Tibial nerve (tissue), 4 donors: Measurements from ENCODE around the gene SLC39A9.

Experiments
- EP300 ChIP-seq, 2 donors: sonication (generic); formaldehyde crosslinking; IDR thresholded peaks; one replicate each; pipeline ENCODE4 v1.6.1; 2017; ENCODE audit warnings: antibody characterized with exemption in 2 of 2, mild to moderate bottlenecking in 1 of 2
- POLR2A ChIP-seq, 2 donors: fragments of 450-650 bp; IDR thresholded peaks; one replicate each; pipeline ENCODE4 v1.6.1; 2017; ENCODE audit warnings: antibody characterized with exemption in 2 of 2, mild to moderate bottlenecking in 2 of 2, moderate library complexity in 2 of 2
- TF ChIP-seq, protein P1 (sequence below), 5 experiments: fragments of 200-600 bp in 3 of 5; fragments of 450-650 bp in 2 of 5; sonication (generic) in 3 of 5; IDR thresholded peaks; one replicate each; pipeline ENCODE4 v1.5.1; 2016 to 2019; ENCODE audit warnings: antibody characterized with exemption in 5 of 5, mild to moderate bottlenecking in 3 of 5, moderate library complexity in 2 of 5

DNA sequence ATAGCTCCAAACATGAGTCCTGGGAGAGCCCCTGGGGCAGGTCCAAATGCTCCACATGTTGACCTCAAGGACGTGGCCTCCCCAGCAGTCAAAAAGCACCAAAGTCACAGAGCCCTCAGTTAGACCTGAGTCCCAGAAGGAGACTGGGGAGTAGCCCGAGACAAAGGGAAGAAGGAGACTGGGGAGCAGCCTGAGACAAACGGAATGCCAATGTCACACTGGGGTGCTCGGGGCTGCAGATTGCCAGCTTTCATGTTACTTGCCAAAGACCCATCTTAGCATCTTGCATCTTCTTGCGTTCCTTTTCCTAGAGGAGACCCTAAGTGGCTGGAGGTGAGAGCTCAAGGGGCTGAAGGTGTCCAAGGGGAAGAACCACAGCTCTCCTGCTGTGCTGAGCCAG is 100.9 kb downstream of the SLC39A9 start:
- TF ChIP-seq, protein P1, sequence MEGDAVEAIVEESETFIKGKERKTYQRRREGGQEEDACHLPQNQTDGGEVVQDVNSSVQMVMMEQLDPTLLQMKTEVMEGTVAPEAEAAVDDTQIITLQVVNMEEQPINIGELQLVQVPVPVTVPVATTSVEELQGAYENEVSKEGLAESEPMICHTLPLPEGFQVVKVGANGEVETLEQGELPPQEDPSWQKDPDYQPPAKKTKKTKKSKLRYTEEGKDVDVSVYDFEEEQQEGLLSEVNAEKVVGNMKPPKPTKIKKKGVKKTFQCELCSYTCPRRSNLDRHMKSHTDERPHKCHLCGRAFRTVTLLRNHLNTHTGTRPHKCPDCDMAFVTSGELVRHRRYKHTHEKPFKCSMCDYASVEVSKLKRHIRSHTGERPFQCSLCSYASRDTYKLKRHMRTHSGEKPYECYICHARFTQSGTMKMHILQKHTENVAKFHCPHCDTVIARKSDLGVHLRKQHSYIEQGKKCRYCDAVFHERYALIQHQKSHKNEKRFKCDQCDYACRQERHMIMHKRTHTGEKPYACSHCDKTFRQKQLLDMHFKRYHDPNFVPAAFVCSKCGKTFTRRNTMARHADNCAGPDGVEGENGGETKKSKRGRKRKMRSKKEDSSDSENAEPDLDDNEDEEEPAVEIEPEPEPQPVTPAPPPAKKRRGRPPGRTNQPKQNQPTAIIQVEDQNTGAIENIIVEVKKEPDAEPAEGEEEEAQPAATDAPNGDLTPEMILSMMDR (IDR thresholded peaks at IDR 0.05) = no peak
- TF ChIP-seq POLR2A (IDR thresholded peaks at IDR 0.05) (no peak), EP300 (IDR thresholded peaks at IDR 0.05) (no peak)
